ENCODE data around the gene SLC16A7. TPM values are rescaled to one million over a fixed set of nuclear protein-coding genes. Genes with fewer than 3 reads are reported as not detected.

Gene SLC16A7
- 12.4 and 17.2 TPM in 2 replicates for total RNA-seq

DNA sequence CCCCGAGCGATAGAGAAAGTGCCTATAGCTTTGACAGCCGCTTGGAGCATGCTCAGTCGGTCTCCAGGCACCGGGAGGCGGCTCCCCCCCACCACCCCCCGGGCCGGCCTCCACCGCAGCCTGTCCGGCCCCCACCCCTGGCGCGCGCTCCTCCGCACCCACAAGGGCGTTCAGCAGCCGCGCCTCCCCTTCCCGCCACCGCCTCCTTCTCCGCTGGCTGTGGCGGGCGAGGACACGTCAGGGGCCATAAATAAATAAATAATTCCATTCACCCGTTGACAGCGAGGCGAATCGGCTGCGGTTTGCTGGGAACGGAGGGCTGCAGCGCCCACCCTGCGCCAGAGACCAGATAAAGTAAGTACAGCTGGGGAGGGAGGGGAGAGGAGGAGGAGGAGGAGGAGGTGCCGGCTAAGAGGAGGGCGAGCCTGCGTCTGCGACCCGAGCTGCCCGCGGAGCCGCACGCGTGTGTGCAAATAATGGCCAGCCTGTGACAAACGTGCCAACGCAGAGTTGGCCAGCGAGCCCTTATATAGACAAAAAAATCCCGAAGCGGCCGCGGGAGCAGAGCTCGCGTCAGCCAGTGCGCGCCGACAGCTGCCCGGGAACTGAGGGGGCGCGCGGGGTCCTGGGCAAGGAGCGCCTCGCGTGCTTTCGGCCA, at the start of gene SLC16A7:
TSS of gene SLC16A7 (plus strand) at position 147 of the 658 bp plus-strand sequence. CDS start 108,773 bp downstream, outside the sequence.

Small RNA genes within 50 kb of the gene (small RNA-seq; reads per million reads assigned to genes)
- gene AC079905.2 (not detected), gene RNU4-20P (not detected)

Data from vein endothelial cell (primary cell).